ENCODE measurements around the gene DOCK6. TPM values are rescaled to one million over a fixed set of nuclear protein-coding genes. Genes with fewer than 3 reads are reported as not detected.

DOCK6 gene
- total and polyA plus RNA-seq, 2 of the 13 experiments (the other 11 are each of a cell fraction or from before 2014, with no cell fraction given): 5.4 to 38.1 TPM

GRCh38 chr19:11203194-11204075, 58.9 kb downstream of the DOCK6 start:
- peak; percentile 77 for ATAC-seq
- POLR2A ChIA-PET: interaction anchor here (0.6 to 1.3 kb wide), 2 partner anchors 66 to 329 kb away, joined by 3 read pairs; no protein-coding TSS in a partner anchor
- no peaks in the 10 kb centered on the region for H3K79me2 ChIP-seq (ENCODE audit: insufficient read depth, low read length)
- H3K4me2 ChIP-seq (ENCODE audit: low read depth, low read length): no peak overlapping the region
- WGBS (ENCODE audit: low lambda C conversion rate): 93% methylated on average over 13 of the region's 17 CpGs
- no peaks in the 10 kb centered on the region for H3K27me3 ChIP-seq (ENCODE audit: control insufficient read depth in 1 of 2, insufficient read depth in 2 of 2, low read length in 2 of 2)
- H4K20me1 ChIP-seq (ENCODE audit: insufficient read depth, low read length): no peaks in the 10 kb centered on the region
- H3K36me3 ChIP-seq (replicated peaks in 1 of 2; ENCODE audit: control insufficient read depth in 1 of 2, insufficient read depth in 2 of 2, low read length in 2 of 2): peaks cover 2 to 7% of the 10 kb centered on the region in 2 experiments; a peak in 2 of 5 replicates
- H3K9me3 ChIP-seq (ENCODE audit: low read length): no peaks in the 10 kb centered on the region
- in situ Hi-C loops (cut with HindIII; ENCODE audit: extremely low pct_ligation_motif_present, low pct_unique_long_range_greater_than_20kb) (loop anchor here (5.0 kb wide), 1 partner anchor 66 kb away; no protein-coding TSS in a partner anchor), intact Hi-C loops (cut with micrococcal nuclease; ENCODE audit: unreplicated experiment) (loop anchor here (1.0 kb wide), 1 partner anchor 65 kb away; no protein-coding TSS in a partner anchor)
- no peak overlapping the region for H2AFZ ChIP-seq (ENCODE audit: low read length)
- H3K4me3 ChIP-seq (replicated peaks in 1 of 3; ENCODE audit: insufficient read depth in 1 of 3, low read depth in 2 of 3, low read length in 3 of 3): no peak overlapping the region
- no TSS peak for BruUV-seq (replicated peaks)
- no peak overlapping the region for H3K9ac ChIP-seq (ENCODE audit: insufficient read depth, low read depth, low read length)
- FAIRE-seq: no peak
- peak; percentile 35 for DNase-seq (ENCODE audit: low spot score)
- H3K4me1 ChIP-seq (ENCODE audit: insufficient read depth, low read length): peaks cover 5% of the 10 kb centered on the region
- H3K27ac ChIP-seq (ENCODE audit: extremely low read length, insufficient read depth, low read length): no peak overlapping the region
- CTCF ChIA-PET (ENCODE audit: low intra/inter-chr PET ratio, low total read pairs): interaction anchor here (0.7 to 3.5 kb wide), 6 partner anchors 65 to 168 kb away, joined by 3 to 53 read pairs (median 4); no protein-coding TSS in a partner anchor
- TF ChIP-seq ZNF460 (CRISPR knock-in tag; IDR thresholded peaks at IDR 0.05; ENCODE audit: borderline replicate concordance) (no peak), HNRNPK (IDR thresholded peaks at IDR 0.05; ENCODE audit: low read depth, low read length, poor library complexity, severe bottlenecking) (peak; percentile 89), SP5 (CRISPR knock-in tag; IDR thresholded peaks at IDR 0.05; ENCODE audit: borderline replicate concordance, low read depth) (0 out of 2 replicates have a peak, but pooled peaks have one; percentile 22), NR2F6 (IDR thresholded peaks at IDR 0.05) (no peak), NR2F6 (CRISPR knock-in tag; IDR thresholded peaks at IDR 0.05) (peak; percentile 18; the same call in 1 of the 2 replicates), FOXA3 (CRISPR knock-in tag; IDR thresholded peaks at IDR 0.05) (no peak), CREBL2 (CRISPR knock-in tag; IDR thresholded peaks at IDR 0.05; ENCODE audit: borderline replicate concordance) (no peak), SMARCE1 (IDR thresholded peaks at IDR 0.05; ENCODE audit: borderline replicate concordance) (no peak), RAD21 (CRISPR knock-in tag; IDR thresholded peaks at IDR 0.05) (peak; percentile 76), PATZ1 (CRISPR knock-in tag; IDR thresholded peaks at IDR 0.05) (peak; percentile 78; the same call in 1 of the 2 replicates), ZNF33A (CRISPR knock-in tag; IDR thresholded peaks at IDR 0.05; ENCODE audit: borderline replicate concordance) (no peak), CTCF (CRISPR knock-in tag; IDR thresholded peaks at IDR 0.05) (peak; percentile 90), FOSL2 (CRISPR knock-in tag; IDR thresholded peaks at IDR 0.05) (peak; percentile 77), DNMT1 (CRISPR knock-in tag; IDR thresholded peaks at IDR 0.05) (no peak), ZBTB21 (CRISPR knock-in tag; IDR thresholded peaks at IDR 0.05) (no peak), SPEN (CRISPR knock-in tag; IDR thresholded peaks at IDR 0.05; ENCODE audit: low read depth) (no peak), MYC (CRISPR knock-in tag; IDR thresholded peaks at IDR 0.05; ENCODE audit: borderline replicate concordance) (0 out of 2 replicates have a peak, but pooled peaks have one; percentile 17), KDM2A (CRISPR knock-in tag; IDR thresholded peaks at IDR 0.05; ENCODE audit: borderline replicate concordance, low read depth) (peak; percentile 35; the same call in 1 of the 2 replicates), BHLHE40 (IDR thresholded peaks at IDR 0.05; ENCODE audit: low read length) (peak; percentile 28; the same call in 1 of the 2 replicates)

All from HepG2 (cell line).